GM12878 (cell line): ENCODE data around the gene OR13C2. TPM values are rescaled to one million over a fixed set of nuclear protein-coding genes. Genes with fewer than 3 reads are reported as not detected.

Source experiments
- ATAC-seq: fragments of 200-7000 bp; cut with Tn5 transposase; 3 replicates; pipeline ENCODE4 v1.9.1; 2020; ENCODE audit warnings: mild to moderate bottlenecking, moderate library complexity
- BruUV-seq: library from RNA; stranded (reverse); fragments of 400-500 nt; replicated peaks from 2 replicates; lab custom pipeline; 2021; lab: Mats Ljungman, UMichigan
- CTCF ChIA-PET: fragments of 300-600 bp; sonication (Branson Sonifier 250); formaldehyde crosslinking; extraction: SDS; loops from one replicate; lab custom pipeline; 2021; ENCODE audit warnings: inconsistent platforms; lab: Yijun Ruan, JAX
- POLR2A ChIA-PET: fragments of 350-600 bp; formaldehyde crosslinking; extraction: SDS; loops from one replicate; lab custom pipeline; 2021; ENCODE audit warnings: inconsistent platforms; lab: Charles Lee
- RAD21 ChIA-PET: fragments of 300-600 bp; sonication (Branson Sonifier 250); formaldehyde crosslinking; loops from one replicate; lab custom pipeline; 2023; ENCODE audit warnings: antibody characterized with exemption; ENCODE audit not compliant: unreplicated experiment; lab: Charles Lee
- SMC1A ChIA-PET: fragments of 300-600 bp; sonication (Branson Sonifier 250); formaldehyde crosslinking; loops from one replicate; lab custom pipeline; 2023; ENCODE audit not compliant: unreplicated experiment, uncharacterized antibody; lab: Charles Lee
- DNase-seq: peaks from one replicate; pipeline ENCODE4 v3.0.0-alpha.2; 2011; ENCODE audit warnings: low read depth, low spot score
- FAIRE-seq: peaks from 3 replicates; lab custom pipeline; 2011; peaks lifted over from hg19 to GRCh38; lab: Jason Lieb, UNC
- H2AFZ ChIP-seq: 2 replicates; pipeline ENCODE4 v1.6.0; 2011; ENCODE audit warnings: low read depth, low read length, control low read depth; ENCODE audit not compliant: control insufficient read depth
- H3K27ac ChIP-seq: 2 replicates; pipeline ENCODE4 v1.5.1; 2011; ENCODE audit warnings: control low read depth; ENCODE audit not compliant: control insufficient read depth, insufficient read depth
- H3K27me3 ChIP-seq, 2 experiments: replicated peaks in 1 of 2; 2 replicates each; pipeline versions ENCODE4 v1.6.0 to v1.6.1; 2011; ENCODE audit warnings: low read length in 1 of 2; ENCODE audit not compliant: control insufficient read depth in 2 of 2, insufficient read depth in 2 of 2
- H3K36me3 ChIP-seq, 2 experiments: 2 replicates each; pipeline ENCODE4 v1.5.1; 2011; ENCODE audit warnings: low read length in 1 of 2; ENCODE audit not compliant: control insufficient read depth in 2 of 2, insufficient read depth in 2 of 2
- H3K4me1 ChIP-seq: 2 replicates; pipeline ENCODE4 v1.6.1; 2011; ENCODE audit warnings: mild to moderate bottlenecking, low read length, moderate library complexity, mixed read lengths; ENCODE audit not compliant: control insufficient read depth, insufficient read depth
- H3K4me2 ChIP-seq: 2 replicates; pipeline ENCODE4 v1.6.0; 2011; ENCODE audit warnings: control low read depth; ENCODE audit not compliant: control insufficient read depth, insufficient read depth
- H3K4me3 ChIP-seq: fragments of 200-600 bp; sonication (generic); 2 replicates; pipeline ENCODE4 v1.5.1; 2016
- H3K79me2 ChIP-seq: 2 replicates; pipeline ENCODE4 v1.6.0; 2011; ENCODE audit warnings: low read length; ENCODE audit not compliant: control insufficient read depth, insufficient read depth
- H3K9ac ChIP-seq: 2 replicates; pipeline ENCODE4 v1.8.0; 2011; ENCODE audit warnings: low read length, control low read depth, mixed read lengths; ENCODE audit not compliant: control insufficient read depth, insufficient read depth
- H3K9me3 ChIP-seq: replicated peaks from 3 replicates; pipeline ENCODE4 v1.5.1; 2011; ENCODE audit warnings: mild to moderate bottlenecking, low read length; ENCODE audit not compliant: control insufficient read depth, insufficient read depth
- H4K20me1 ChIP-seq: 2 replicates; pipeline ENCODE4 v1.6.0; 2011; ENCODE audit not compliant: control insufficient read depth, insufficient read depth
- CBFB ChIP-seq: IDR thresholded peaks from 2 replicates; pipeline ENCODE4 v1.6.1; 2016; ENCODE audit warnings: antibody characterized with exemption, low read depth
- DPF2 ChIP-seq: fragments of 450-650 bp; IDR thresholded peaks from 2 replicates; pipeline ENCODE4 v1.6.1; 2017; ENCODE audit warnings: mild to moderate bottlenecking
- E2F4 ChIP-seq: IDR thresholded peaks from 2 replicates; pipeline ENCODE4 v1.6.1; 2012; ENCODE audit warnings: low read depth, low read length, improper control_type of control experiment
- ELK1 ChIP-seq: IDR thresholded peaks from 2 replicates; pipeline ENCODE4 v1.6.1; 2012; ENCODE audit warnings: low read depth, low read length, improper control_type of control experiment
- FOXM1 ChIP-seq: IDR thresholded peaks from 2 replicates; pipeline ENCODE4 v1.6.1; 2012; ENCODE audit warnings: low read depth, mild to moderate bottlenecking, inconsistent platforms, low read length, moderate library complexity
- GABPA ChIP-seq: IDR thresholded peaks from 2 replicates; pipeline ENCODE4 v1.6.1; 2014; ENCODE audit warnings: antibody characterized with exemption, low read depth, mild to moderate bottlenecking, inconsistent platforms
- HDGF ChIP-seq: fragments of 450-650 bp; IDR thresholded peaks from 2 replicates; pipeline ENCODE4 v1.6.1; 2016; ENCODE audit warnings: antibody characterized with exemption
- KAT2A ChIP-seq: conservative IDR thresholded peaks from 2 replicates; pipeline ENCODE4 v1.6.1; 2011; ENCODE audit warnings: low read depth, low read length; ENCODE audit not compliant: control insufficient read depth
- MTA3 ChIP-seq: IDR thresholded peaks from 2 replicates; pipeline ENCODE4 v1.6.1; 2012; ENCODE audit warnings: low read length, inconsistent platforms, borderline replicate concordance
- NKRF ChIP-seq: fragments of 450-650 bp; conservative IDR thresholded peaks from 2 replicates; pipeline ENCODE4 v1.6.1; 2017; ENCODE audit warnings: mild to moderate bottlenecking, moderate library complexity
- SRF ChIP-seq, 2 experiments: IDR thresholded peaks; 2 replicates each; pipeline ENCODE4 v1.6.1; 2011; ENCODE audit warnings: low read depth in 2 of 2, low read length in 2 of 2, mild to moderate bottlenecking in 1 of 2, moderate library complexity in 1 of 2
- TCF3 ChIP-seq: IDR thresholded peaks from 2 replicates; pipeline ENCODE4 v1.6.1; 2012; ENCODE audit warnings: low read depth, mild to moderate bottlenecking, low read length, borderline replicate concordance; ENCODE audit not compliant: insufficient read depth
- USF1 ChIP-seq: IDR thresholded peaks from 2 replicates; pipeline ENCODE4 v1.6.1; 2011; ENCODE audit warnings: borderline replicate concordance, low read depth, mild to moderate bottlenecking, moderate library complexity, mixed read lengths, low read length; ENCODE audit not compliant: insufficient read depth; ENCODE audit errors: extremely low read length
- ZBTB4 ChIP-seq: fragments of 450-650 bp; formaldehyde crosslinking; IDR thresholded peaks from 2 replicates; pipeline ENCODE4 v1.4.0; 2022; ENCODE audit warnings: mild to moderate bottlenecking, moderate library complexity
- ZNF24 ChIP-seq: fragments of 450-650 bp; IDR thresholded peaks from 2 replicates; pipeline ENCODE4 v1.6.1; 2017; ENCODE audit warnings: antibody characterized with exemption, mild to moderate bottlenecking
- ZZZ3 ChIP-seq: IDR thresholded peaks from 2 replicates; pipeline ENCODE4 v1.6.1; 2011; ENCODE audit warnings: low read depth; ENCODE audit not compliant: control insufficient read depth, insufficient read length
- WGBS: methylation state at CpG from one replicate; pipeline ENCODE4 v1.1.6; 2016; ENCODE audit warnings: low lambda C conversion rate; ENCODE audit not compliant: insufficient replicate concordance, insufficient coverage; ENCODE audit errors: missing lambda C conversion rate; 5-methylcytosine and 5-hydroxymethylcytosine counted together
- in situ Hi-C: fragments of 300-500 bp; cut with MboI; formaldehyde crosslinking; loops from 9 replicates; pipeline ENCODE4 v1.14.3; 2018; ENCODE audit warnings: mixed read lengths
- intact Hi-C: fragments of 100-400 bp; cut with micrococcal nuclease; formaldehyde crosslinking; loops from one replicate; pipeline ENCODE4 v1.14.2; 2022; ENCODE audit not compliant: unreplicated experiment
- polyA plus RNA-seq, 11 experiments: library from polyadenylated mRNA; depleted of rRNA in 4 of 11; unstranded in 6 of 11; stranded (reverse) in 5 of 11; fragments of >200 nt; fragmentation: Nextera tagmentation in 4 of 11; fragmentation: Illumina TruSeq in 1 of 11; extraction: Ambion mirVana in 4 of 11; extraction: Trizol in 1 of 11; gene quantifications; 1 replicate in 1 of 11; 2 replicates in 10 of 11; pipeline versions ENCODE4 v1.2.1 to v1.2.3, GENCODE V29; 2011 to 2016; ENCODE audit warnings: inconsistent platforms in 2 of 11, missing spikeins in 2 of 11, low read depth in 1 of 11
- total RNA-seq, 4 experiments: library from RNA; depleted of rRNA in 3 of 4; stranded (reverse); fragments of >200 nt in 3 of 4; fragmentation: Illumina TruSeq in 1 of 4; extraction: Trizol in 1 of 4; gene quantifications; 2 replicates each; pipeline versions ENCODE4 v1.2.1 to v1.2.3, GENCODE V29; 2013 to 2021

The OR13C2 gene
- total and polyA plus RNA-seq, 10 of the 15 experiments (the other 5 are each of a cell fraction or from before 2014, with no cell fraction given), result 0.11 TPM; not detected in 9

GRCh38 chr9:104575456-104575855 is 30.0 kb downstream of the OR13C2 start (continued):
- no peak for TF ChIP-seq USF1

GRCh38 chr9:104572612-104573011 is 32.8 kb downstream of the OR13C2 start:
- in situ Hi-C loops (no loop called here), intact Hi-C loops (no loop called here)
- Histone ChIP-seq H3K36me3 (no peaks in the 10 kb centered on the region), H2AFZ (no peak overlapping the region), H4K20me1 (no peaks in the 10 kb centered on the region), H3K4me3 (no peak overlapping the region), H3K9ac (no peak overlapping the region), H3K4me1 (no peaks in the 10 kb centered on the region), H3K4me2 (no peak overlapping the region), H3K9me3 (no peaks in the 10 kb centered on the region), H3K79me2 (no peaks in the 10 kb centered on the region), H3K27ac (no peak overlapping the region), H3K27me3 (no peaks in the 10 kb centered on the region)
- ChIA-PET SMC1A (no interaction called here), CTCF (no interaction called here), RAD21 (no interaction called here), POLR2A (interaction anchor here (0.6 kb wide), 1 partner anchor 1892 kb away, joined by 3 read pairs; no protein-coding TSS in a partner anchor)
- 0% methylated on average over 1 of the region's 1 CpG for WGBS
- FAIRE-seq (no peak), ATAC-seq (no peak), DNase-seq (no peak)
- no TSS peak for BruUV-seq
- no peak for TF ChIP-seq SRF (IDR thresholded peaks at IDR 0.05; ENCODE audit: low read depth in 2 of 2, low read length in 2 of 2)
- TF ChIP-seq DPF2, result no peak
- no peak for TF ChIP-seq NKRF
- no peak for TF ChIP-seq KAT2A
- no peak for TF ChIP-seq GABPA
- TF ChIP-seq ZZZ3, result no peak
- no peak for TF ChIP-seq MTA3
- TF ChIP-seq FOXM1, result no peak
- no peak for TF ChIP-seq ZBTB4 (CRISPR knock-in tag)
- no peak for TF ChIP-seq CBFB
- no peak for TF ChIP-seq TCF3
- TF ChIP-seq ELK1, result no peak
- TF ChIP-seq ZNF24, result no peak
- TF ChIP-seq E2F4, result no peak
- TF ChIP-seq HDGF, result no peak
